Measurements from ENCODE around the gene MEGF11.

The MEGF11 gene

GRCh38 chr15:65947041-65947440 lies 306.5 kb downstream of the MEGF11 start:
- Histone ChIP-seq H3K4me3 (ENCODE audit: insufficient read length, low read depth) (no peak overlapping the region), H3K27me3 (ENCODE audit: insufficient read depth, insufficient read length) (no peaks in the 10 kb centered on the region), H3K4me1 (ENCODE audit: insufficient read depth, insufficient read length) (no peaks in the 10 kb centered on the region), H3K9me3 (ENCODE audit: insufficient read depth, low read length) (no peaks in the 10 kb centered on the region), H3K9ac (ENCODE audit: insufficient read length, low read depth) (no peak overlapping the region), H3K36me3 (ENCODE audit: insufficient read depth, insufficient read length, low read length) (no peaks in the 10 kb centered on the region)
- TF ChIP-seq SUZ12 (IDR thresholded peaks at IDR 0.05; ENCODE audit: extremely low read depth, insufficient read depth, insufficient read length) (no peak), YY1 (IDR thresholded peaks at IDR 0.05; ENCODE audit: insufficient read depth, insufficient read length) (no peak), ZNF274 (IDR thresholded peaks at IDR 0.05; ENCODE audit: low read depth, low read length) (no peak)
- no peak for DNase-seq (ENCODE audit: low read depth, low spot score)

- Histone ChIP-seq H3K9me3 (ENCODE audit: insufficient read depth, low read length) (no peaks in the 10 kb centered on the region), H3K4me3 (ENCODE audit: insufficient read length, low read depth) (no peak overlapping the region), H3K27me3 (ENCODE audit: insufficient read depth, insufficient read length) (no peaks in the 10 kb centered on the region), H3K9ac (ENCODE audit: insufficient read length, low read depth) (no peak overlapping the region), H3K4me1 (ENCODE audit: insufficient read depth, insufficient read length) (no peaks in the 10 kb centered on the region), H3K36me3 (ENCODE audit: insufficient read depth, insufficient read length, low read length) (no peaks in the 10 kb centered on the region)
- TF ChIP-seq ZNF274 (IDR thresholded peaks at IDR 0.05; ENCODE audit: low read depth, low read length) (no peak), SUZ12 (IDR thresholded peaks at IDR 0.05; ENCODE audit: extremely low read depth, insufficient read depth, insufficient read length) (no peak), YY1 (IDR thresholded peaks at IDR 0.05; ENCODE audit: insufficient read depth, insufficient read length) (no peak)
- no peak for DNase-seq (ENCODE audit: low read depth, low spot score)
These were observed 307.9 kb downstream of the MEGF11 start for GRCh38 chr15:65945616-65946015.

GRCh38 chr15:65944404-65944803 lies 309.1 kb downstream of the MEGF11 start:
- Histone ChIP-seq H3K9me3 (ENCODE audit: insufficient read depth, low read length) (no peaks in the 10 kb centered on the region), H3K4me1 (ENCODE audit: insufficient read depth, insufficient read length) (no peaks in the 10 kb centered on the region), H3K9ac (ENCODE audit: insufficient read length, low read depth) (no peak overlapping the region), H3K36me3 (ENCODE audit: insufficient read depth, insufficient read length, low read length) (no peaks in the 10 kb centered on the region), H3K27me3 (ENCODE audit: insufficient read depth, insufficient read length) (no peaks in the 10 kb centered on the region), H3K4me3 (ENCODE audit: insufficient read length, low read depth) (no peak overlapping the region)
- DNase-seq (ENCODE audit: low read depth, low spot score), result no peak
- no peak for TF ChIP-seq YY1 (IDR thresholded peaks at IDR 0.05; ENCODE audit: insufficient read depth, insufficient read length)
- no peak for TF ChIP-seq SUZ12 (IDR thresholded peaks at IDR 0.05; ENCODE audit: extremely low read depth, insufficient read depth, insufficient read length)
- TF ChIP-seq ZNF274 (IDR thresholded peaks at IDR 0.05; ENCODE audit: low read depth, low read length), result no peak

DNA sequence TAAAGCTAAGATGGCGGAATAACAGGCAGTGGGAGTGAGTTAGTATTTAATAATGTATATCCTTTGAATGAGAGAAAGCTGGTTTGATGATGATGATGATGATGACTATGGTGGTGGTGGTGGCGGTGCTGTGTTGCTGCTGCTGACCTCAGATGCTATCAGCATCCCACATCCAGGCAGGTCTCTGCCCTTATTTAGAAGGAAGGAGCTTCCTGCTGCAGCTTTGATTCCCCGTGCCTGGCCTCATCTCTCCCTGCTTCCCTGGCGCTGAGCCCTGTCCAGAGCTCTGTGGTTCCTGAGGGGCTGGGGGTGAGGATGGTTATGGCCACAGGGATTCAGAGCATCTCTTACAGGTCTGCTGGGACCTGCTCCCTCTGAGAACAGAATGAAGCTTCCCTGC lies 311.1 kb downstream of the MEGF11 start:
- Histone ChIP-seq H3K36me3 (ENCODE audit: insufficient read depth, insufficient read length, low read length) (no peaks in the 10 kb centered on the region), H3K27me3 (ENCODE audit: insufficient read depth, insufficient read length) (no peaks in the 10 kb centered on the region), H3K9me3 (ENCODE audit: insufficient read depth, low read length) (no peaks in the 10 kb centered on the region), H3K4me1 (ENCODE audit: insufficient read depth, insufficient read length) (no peaks in the 10 kb centered on the region), H3K4me3 (ENCODE audit: insufficient read length, low read depth) (no peak overlapping the region), H3K9ac (ENCODE audit: insufficient read length, low read depth) (no peak overlapping the region)
- no peak for TF ChIP-seq SUZ12 (IDR thresholded peaks at IDR 0.05; ENCODE audit: extremely low read depth, insufficient read depth, insufficient read length)
- TF ChIP-seq YY1 (IDR thresholded peaks at IDR 0.05; ENCODE audit: insufficient read depth, insufficient read length), result no peak
- no peak for TF ChIP-seq ZNF274 (IDR thresholded peaks at IDR 0.05; ENCODE audit: low read depth, low read length)
- DNase-seq (ENCODE audit: low read depth, low spot score), result no peak

- DNase-seq (ENCODE audit: low read depth, low spot score), result no peak
- H3K9me3 ChIP-seq (ENCODE audit: insufficient read depth, low read length), result no peaks in the 10 kb centered on the region
- no peaks in the 10 kb centered on the region for H3K4me1 ChIP-seq (ENCODE audit: insufficient read depth, insufficient read length)
- TF ChIP-seq YY1 (IDR thresholded peaks at IDR 0.05; ENCODE audit: insufficient read depth, insufficient read length) (no peak), ZNF274 (IDR thresholded peaks at IDR 0.05; ENCODE audit: low read depth, low read length) (no peak), SUZ12 (IDR thresholded peaks at IDR 0.05; ENCODE audit: extremely low read depth, insufficient read depth, insufficient read length) (no peak)
- H3K36me3 ChIP-seq (ENCODE audit: insufficient read depth, insufficient read length, low read length), result no peaks in the 10 kb centered on the region
- H3K9ac ChIP-seq (ENCODE audit: insufficient read length, low read depth), result no peak overlapping the region
- H3K27me3 ChIP-seq (ENCODE audit: insufficient read depth, insufficient read length), result no peaks in the 10 kb centered on the region
- H3K4me3 ChIP-seq (ENCODE audit: insufficient read length, low read depth), result no peak overlapping the region
These were observed 313.0 kb downstream of the MEGF11 start for GRCh38 chr15:65940618-65940909.

DNA sequence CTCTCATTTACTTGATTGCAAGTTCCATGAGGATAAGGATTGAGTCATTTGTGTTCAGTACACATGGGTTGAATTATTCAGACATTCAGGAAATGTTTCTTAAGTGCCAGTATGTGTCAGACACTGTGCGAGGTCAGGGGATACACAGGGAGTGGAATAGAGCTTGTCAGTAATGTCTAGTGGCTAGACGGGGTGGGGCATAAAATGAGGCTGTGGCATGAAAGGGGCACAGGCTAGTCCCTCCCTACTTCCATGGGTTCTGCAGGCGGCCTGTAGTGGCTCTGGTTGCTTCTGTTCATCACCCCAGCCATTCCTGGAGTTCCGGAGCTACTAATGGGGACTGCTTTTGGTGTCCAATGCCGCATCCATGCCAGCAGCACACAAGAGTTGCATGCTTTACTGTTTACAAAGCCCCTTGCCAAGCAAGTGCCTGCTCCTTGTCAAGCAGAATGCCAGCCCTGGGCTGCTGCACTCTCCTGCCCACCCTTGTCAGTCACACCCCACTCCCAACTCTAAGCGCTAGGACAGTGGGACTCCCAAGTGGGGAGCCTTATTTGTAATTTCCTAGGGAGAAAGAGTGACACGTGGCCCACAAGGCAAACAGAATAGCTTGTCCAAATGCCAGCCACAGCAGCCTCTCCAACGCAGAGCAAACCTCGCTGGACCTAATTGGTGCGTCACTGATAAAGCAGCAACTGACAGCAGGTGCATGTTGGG lies 313.5 kb downstream of the MEGF11 start:
- TF ChIP-seq ZNF274 (IDR thresholded peaks at IDR 0.05; ENCODE audit: low read depth, low read length) (no peak), YY1 (IDR thresholded peaks at IDR 0.05; ENCODE audit: insufficient read depth, insufficient read length) (no peak), SUZ12 (IDR thresholded peaks at IDR 0.05; ENCODE audit: extremely low read depth, insufficient read depth, insufficient read length) (no peak)
- no peak overlapping the region for H3K9ac ChIP-seq (ENCODE audit: insufficient read length, low read depth)
- no peaks in the 10 kb centered on the region for H3K36me3 ChIP-seq (ENCODE audit: insufficient read depth, insufficient read length, low read length)
- H3K4me3 ChIP-seq (ENCODE audit: insufficient read length, low read depth), result no peak overlapping the region
- no peaks in the 10 kb centered on the region for H3K9me3 ChIP-seq (ENCODE audit: insufficient read depth, low read length)
- H3K4me1 ChIP-seq (ENCODE audit: insufficient read depth, insufficient read length), result no peaks in the 10 kb centered on the region
- DNase-seq (ENCODE audit: low read depth, low spot score), result no peak
- no peaks in the 10 kb centered on the region for H3K27me3 ChIP-seq (ENCODE audit: insufficient read depth, insufficient read length)

GRCh38 chr15:65938604-65939003 lies 314.9 kb downstream of the MEGF11 start:
- no peak overlapping the region for H3K4me3 ChIP-seq (ENCODE audit: insufficient read length, low read depth)
- H3K4me1 ChIP-seq (ENCODE audit: insufficient read depth, insufficient read length), result no peaks in the 10 kb centered on the region
- no peaks in the 10 kb centered on the region for H3K27me3 ChIP-seq (ENCODE audit: insufficient read depth, insufficient read length)
- no peaks in the 10 kb centered on the region for H3K36me3 ChIP-seq (ENCODE audit: insufficient read depth, insufficient read length, low read length)
- H3K9me3 ChIP-seq (ENCODE audit: insufficient read depth, low read length), result no peaks in the 10 kb centered on the region
- H3K9ac ChIP-seq (ENCODE audit: insufficient read length, low read depth), result no peak overlapping the region
- TF ChIP-seq YY1 (IDR thresholded peaks at IDR 0.05; ENCODE audit: insufficient read depth, insufficient read length), result no peak
- TF ChIP-seq ZNF274 (IDR thresholded peaks at IDR 0.05; ENCODE audit: low read depth, low read length), result no peak
- no peak for TF ChIP-seq SUZ12 (IDR thresholded peaks at IDR 0.05; ENCODE audit: extremely low read depth, insufficient read depth, insufficient read length)
- DNase-seq (ENCODE audit: low read depth, low spot score), result no peak
